K562 (cell line): ENCODE results near the gene FCSK. TPM values are rescaled to one million over a fixed set of nuclear protein-coding genes. Genes with fewer than 3 reads are reported as not detected.

Source experiments
- ATAC-seq: fragments of 200-7000 bp; cut with Tn5 transposase; 3 replicates; pipeline ENCODE4 v1.9.1; 2020; ENCODE audit warnings: moderate library complexity
- BruUV-seq: library from RNA; stranded (reverse); fragments of 400-500 nt; replicated peaks from 2 replicates; lab custom pipeline; 2021; lab: Mats Ljungman, UMichigan
- CTCF ChIA-PET: fragments of 300-600 bp; formaldehyde crosslinking; extraction: SDS; loops from one replicate; lab custom pipeline; 2021; ENCODE audit warnings: low intra/inter-chr PET ratio; lab: Yijun Ruan, JAX
- POLR2A ChIA-PET: fragments of 300-600, 350-650 bp; sonication (Branson Sonifier 250); formaldehyde crosslinking; extraction: SDS; loops from one replicate; lab custom pipeline; 2021; ENCODE audit warnings: antibody characterized with exemption, inconsistent platforms; lab: Yijun Ruan, JAX
- DNase-seq, 4 experiments: peaks; one replicate each; pipeline versions ENCODE4 v3.0.0 to v3.0.0-alpha.2; 2011 to 2018; ENCODE audit warnings: low spot score in 3 of 4, mixed read lengths in 3 of 4; ENCODE audit errors: extremely low read depth in 1 of 4
- FAIRE-seq: peaks from 2 replicates; lab custom pipeline; 2011; peaks lifted over from hg19 to GRCh38; lab: Jason Lieb, UNC
- H2AFZ ChIP-seq: 2 replicates; pipeline ENCODE4 v1.6.0; 2011; ENCODE audit warnings: low read depth, low read length, control low read depth, inconsistent platforms
- H3K27ac ChIP-seq: fragments of 200-600 bp; 3 replicates; pipeline ENCODE4 v1.8.0; 2011; ENCODE audit warnings: low read depth, mild to moderate bottlenecking, control low read depth, inconsistent platforms, low read length, moderate library complexity, mixed read lengths; ENCODE audit errors: extremely low read depth
- H3K27me3 ChIP-seq, 2 experiments: fragments of 300-600 bp in 1 of 2; 2 replicates in 1 of 2; 3 replicates in 1 of 2; pipeline versions ENCODE4 v1.6.0 to v1.8.0; 2011; ENCODE audit warnings: inconsistent platforms in 2 of 2, low read length in 2 of 2, mild to moderate bottlenecking in 1 of 2, mixed read lengths in 1 of 2, moderate library complexity in 1 of 2; ENCODE audit not compliant: control insufficient read depth in 2 of 2, insufficient read depth in 2 of 2
- H3K36me3 ChIP-seq: fragments of 300-600 bp; 3 replicates; pipeline ENCODE4 v1.8.0; 2011; ENCODE audit warnings: mild to moderate bottlenecking, low read length, inconsistent platforms; ENCODE audit not compliant: control insufficient read depth, insufficient read depth
- H3K4me1 ChIP-seq, 2 experiments: fragments of 200-600 bp in 1 of 2; replicated peaks in 1 of 2; 2 replicates in 1 of 2; 3 replicates in 1 of 2; pipeline versions ENCODE4 v1.5.1 to v1.8.0; 2011; ENCODE audit warnings: inconsistent platforms in 2 of 2, low read length in 2 of 2, mild to moderate bottlenecking in 1 of 2, mixed read lengths in 1 of 2, moderate library complexity in 1 of 2; ENCODE audit not compliant: control insufficient read depth in 2 of 2, insufficient read depth in 2 of 2
- H3K4me2 ChIP-seq: 2 replicates; pipeline ENCODE4 v1.6.1; 2011; ENCODE audit warnings: low read length, control low read depth, inconsistent platforms, mixed read lengths; ENCODE audit not compliant: insufficient read depth
- H3K4me3 ChIP-seq: fragments of 200-600 bp; sonication (generic), shearing (Covaris generic); 2 replicates; pipeline ENCODE4 v1.5.1; 2016; ENCODE audit warnings: control low read depth, inconsistent platforms
- H3K79me2 ChIP-seq: fragments of 200-600 bp; 3 replicates; pipeline ENCODE4 v1.8.0; 2011; ENCODE audit warnings: low read length, inconsistent platforms; ENCODE audit not compliant: control insufficient read depth, insufficient read depth
- H3K9ac ChIP-seq, 2 experiments: 2 replicates each; pipeline versions ENCODE4 v1.6.0 to v1.6.1; 2011; ENCODE audit warnings: low read depth in 2 of 2, low read length in 2 of 2, control low read depth in 1 of 2, inconsistent platforms in 1 of 2, mild to moderate bottlenecking in 1 of 2, mixed read lengths in 1 of 2; ENCODE audit not compliant: insufficient read depth in 1 of 2
- H3K9me1 ChIP-seq: one replicate; pipeline ENCODE4 v1.6.0; 2011; ENCODE audit warnings: inconsistent platforms, mild to moderate bottlenecking, low read length, moderate library complexity; ENCODE audit not compliant: control insufficient read depth, insufficient read depth
- H3K9me3 ChIP-seq: replicated peaks from 2 replicates; pipeline ENCODE4 v1.5.1; 2011; ENCODE audit warnings: low read depth, low read length, inconsistent platforms; ENCODE audit not compliant: control insufficient read depth, insufficient read depth
- H4K20me1 ChIP-seq: replicated peaks from 2 replicates; pipeline ENCODE4 v1.6.1; 2011; ENCODE audit warnings: low read length, inconsistent platforms, mixed read lengths; ENCODE audit not compliant: control insufficient read depth, insufficient read depth
- CEBPZ ChIP-seq: fragments of 150-350 bp; IDR thresholded peaks from 2 replicates; pipeline ENCODE4 v1.6.1; 2014; ENCODE audit warnings: low read depth, mild to moderate bottlenecking, low read length, borderline replicate concordance
- E2F3 ChIP-seq: fragments of 250-450 bp; sonication (Bioruptor Pico); IDR thresholded peaks from 2 replicates; pipeline ENCODE4 v1.4.0; 2020; ENCODE audit warnings: mild to moderate bottlenecking
- SP1 ChIP-seq: sonication (generic); formaldehyde crosslinking; IDR thresholded peaks from 2 replicates; pipeline ENCODE4 v1.8.1; 2022; ENCODE audit warnings: mild to moderate bottlenecking, missing genetic modification reagents
- TBL1XR1 ChIP-seq, 2 experiments: IDR thresholded peaks; 2 replicates each; pipeline ENCODE4 v1.6.1; 2012; ENCODE audit warnings: improper control_type of control experiment in 2 of 2, low read length in 2 of 2, mild to moderate bottlenecking in 1 of 2
- ZFP91 ChIP-seq: sonication (generic); formaldehyde crosslinking; IDR thresholded peaks from 2 replicates; pipeline ENCODE4 v1.8.0; 2022; ENCODE audit warnings: mild to moderate bottlenecking, missing genetic modification reagents
- WGBS: fragments of 100-300 bp; shearing (Covaris generic); methylation state at CpG from one replicate; pipeline ENCODE4 v1.1.6; 2016; ENCODE audit warnings: low coverage, mixed read lengths; ENCODE audit not compliant: insufficient coverage; ENCODE audit errors: missing lambda C conversion rate; 5-methylcytosine and 5-hydroxymethylcytosine counted together
- in situ Hi-C: fragments of 300-500 bp; cut with MboI; formaldehyde crosslinking; loops from 4 replicates; pipeline ENCODE4 v1.15.0; 2018; ENCODE audit warnings: inconsistent platforms, mixed read lengths
- intact Hi-C: fragments of 100-400 bp; cut with micrococcal nuclease; formaldehyde crosslinking; loops from 2 replicates; pipeline ENCODE4 v1.14.2; 2022
- polyA plus RNA-seq, 8 experiments: library from polyadenylated mRNA; depleted of rRNA in 4 of 8; stranded (reverse) in 5 of 8; unstranded in 3 of 8; fragments of >200 nt; fragmentation: Nextera tagmentation in 2 of 8; fragmentation: Illumina TruSeq in 1 of 8; extraction: Ambion mirVana in 2 of 8; extraction: Trizol in 1 of 8; gene quantifications; 2 replicates each; pipeline versions ENCODE4 v1.2.1 to v1.2.3, GENCODE V29; 2011 to 2014; ENCODE audit warnings: inconsistent platforms in 1 of 8, missing spikeins in 1 of 8
- total RNA-seq, 7 experiments: library from RNA; depleted of rRNA in 6 of 7; stranded (reverse); fragments of >200 nt in 6 of 7; fragmentation: Illumina TruSeq in 2 of 7; extraction: Trizol in 2 of 7; gene quantifications; 2 replicates each; pipeline versions ENCODE4 v1.2.1 to v1.2.3, GENCODE V29; 2011 to 2021; ENCODE audit warnings: low replicate concordance in 1 of 7
- TF ChIP-seq, protein P1 (sequence below), 2 experiments: fragments of 450-650 bp in 1 of 2; sonication (generic) in 1 of 2; formaldehyde crosslinking in 1 of 2; IDR thresholded peaks in 1 of 2; conservative IDR thresholded peaks in 1 of 2; 2 replicates each; pipeline versions ENCODE4 v1.6.1 to v1.8.1; 2016 to 2023; ENCODE audit warnings: mild to moderate bottlenecking in 2 of 2, moderate library complexity in 2 of 2, inconsistent platforms in 1 of 2, missing genetic modification reagents in 1 of 2
- TF ChIP-seq, protein P2 (sequence below): fragments of 250-450 bp; sonication (Bioruptor Pico); IDR thresholded peaks from 2 replicates; pipeline ENCODE4 v1.8.0; 2021; ENCODE audit warnings: mild to moderate bottlenecking, moderate library complexity

FCSK gene
- total and polyA plus RNA-seq, 9 of the 15 experiments (the other 6 are each of a cell fraction or from before 2014, with no cell fraction given) = 0.92 to 18.6 (median 8.3) TPM

DNA sequence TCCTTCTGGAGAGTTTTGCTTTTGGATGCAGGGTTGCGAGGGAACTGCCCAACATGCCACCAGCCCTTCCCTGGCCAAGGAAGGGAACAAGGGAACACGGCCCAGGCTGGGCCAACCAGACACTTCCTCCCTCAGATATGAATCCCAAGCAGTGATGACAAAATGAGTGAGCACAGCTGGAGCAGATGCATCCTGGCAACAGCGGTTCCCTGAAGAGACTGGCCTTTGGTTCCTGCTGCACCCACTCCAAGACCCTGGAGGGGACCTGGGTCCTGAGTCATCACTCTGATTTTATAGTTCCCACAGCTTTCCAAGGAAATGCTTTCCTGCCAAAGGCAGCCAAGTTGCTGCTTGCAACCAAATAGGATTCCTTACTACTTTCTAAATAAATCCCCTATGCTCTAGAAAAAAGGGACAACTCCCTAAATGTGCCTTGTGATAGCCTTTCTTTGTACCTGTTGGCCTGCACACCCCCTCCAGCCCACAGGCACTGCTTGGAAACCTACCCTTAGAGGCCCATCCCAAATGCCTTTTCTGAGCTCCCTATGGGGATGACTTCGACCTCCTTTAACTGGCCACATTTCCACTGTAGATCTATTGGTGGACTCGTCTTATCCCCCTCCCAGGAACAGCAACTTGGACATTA is 20.8 kb upstream of the FCSK start:
- intact Hi-C loops (no loop called here), in situ Hi-C loops (no loop called here)
- Histone ChIP-seq H3K9me1 (no peaks in the 10 kb centered on the region), H3K79me2 (peaks cover 98% of the 10 kb centered on the region), H3K27me3 (no peaks in the 10 kb centered on the region), H3K9me3 (no peaks in the 10 kb centered on the region), H3K9ac (peak overlapping the region; percentile 85 to 93), H3K4me3 (peak overlapping the region; percentile 37), H3K4me2 (peak overlapping the region; percentile 92), H4K20me1 (0 out of 2 replicates have a peak, but pooled peaks cover 3% of the 10 kb centered on the region), H3K27ac (peak overlapping the region; percentile 88), H3K36me3 (peaks cover 52% of the 10 kb centered on the region), H3K4me1 (peaks cover 53 to 68% of the 10 kb centered on the region in 2 experiments), H2AFZ (no peak overlapping the region)
- 35% methylated on average over 5 of the region's 5 CpGs for WGBS
- BruUV-seq = no TSS peak
- POLR2A ChIA-PET = interaction anchor here (0.6 to 3.5 kb wide), 12 partner anchors 8 to 91 kb away, joined by 3 to 17 read pairs (median 5); no protein-coding TSS in a partner anchor
- DNase-seq (peak in 2 of 4 experiments; percentile 13 to 45), ATAC-seq (no peak), FAIRE-seq (no peak)
- CTCF ChIA-PET = no interaction called here
- TF ChIP-seq, protein P1, sequence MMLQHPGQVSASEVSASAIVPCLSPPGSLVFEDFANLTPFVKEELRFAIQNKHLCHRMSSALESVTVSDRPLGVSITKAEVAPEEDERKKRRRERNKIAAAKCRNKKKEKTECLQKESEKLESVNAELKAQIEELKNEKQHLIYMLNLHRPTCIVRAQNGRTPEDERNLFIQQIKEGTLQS (IDR thresholded peaks at IDR 0.05) = 0 out of 2 replicates have a peak, but pooled peaks have one; percentile 34
- TF ChIP-seq, protein P1 (CRISPR knock-in tag; conservative IDR thresholded peaks at IDR 0.05) = no peak
- TF ChIP-seq, protein P2, sequence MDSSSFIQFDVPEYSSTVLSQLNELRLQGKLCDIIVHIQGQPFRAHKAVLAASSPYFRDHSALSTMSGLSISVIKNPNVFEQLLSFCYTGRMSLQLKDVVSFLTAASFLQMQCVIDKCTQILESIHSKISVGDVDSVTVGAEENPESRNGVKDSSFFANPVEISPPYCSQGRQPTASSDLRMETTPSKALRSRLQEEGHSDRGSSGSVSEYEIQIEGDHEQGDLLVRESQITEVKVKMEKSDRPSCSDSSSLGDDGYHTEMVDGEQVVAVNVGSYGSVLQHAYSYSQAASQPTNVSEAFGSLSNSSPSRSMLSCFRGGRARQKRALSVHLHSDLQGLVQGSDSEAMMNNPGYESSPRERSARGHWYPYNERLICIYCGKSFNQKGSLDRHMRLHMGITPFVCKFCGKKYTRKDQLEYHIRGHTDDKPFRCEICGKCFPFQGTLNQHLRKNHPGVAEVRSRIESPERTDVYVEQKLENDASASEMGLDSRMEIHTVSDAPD = no peak
- TF ChIP-seq ZFP91 (CRISPR knock-in tag) = no peak
- no peak for TF ChIP-seq SP1 (CRISPR knock-in tag)
- no peak for TF ChIP-seq CEBPZ
- TF ChIP-seq E2F3 (CRISPR knock-in tag) = no peak
- TF ChIP-seq TBL1XR1 (IDR thresholded peaks at IDR 0.05; ENCODE audit: low read length in 2 of 2) = no peak
